ENCODE measurements around the gene HOXC9. TPM values are rescaled to one million over a fixed set of nuclear protein-coding genes. Genes with fewer than 3 reads are reported as not detected.

Gene HOXC9
- polyA plus RNA-seq, 1 of the 3 experiments (the other 2 are of a cell fraction) = 1.9 TPM

DNA sequence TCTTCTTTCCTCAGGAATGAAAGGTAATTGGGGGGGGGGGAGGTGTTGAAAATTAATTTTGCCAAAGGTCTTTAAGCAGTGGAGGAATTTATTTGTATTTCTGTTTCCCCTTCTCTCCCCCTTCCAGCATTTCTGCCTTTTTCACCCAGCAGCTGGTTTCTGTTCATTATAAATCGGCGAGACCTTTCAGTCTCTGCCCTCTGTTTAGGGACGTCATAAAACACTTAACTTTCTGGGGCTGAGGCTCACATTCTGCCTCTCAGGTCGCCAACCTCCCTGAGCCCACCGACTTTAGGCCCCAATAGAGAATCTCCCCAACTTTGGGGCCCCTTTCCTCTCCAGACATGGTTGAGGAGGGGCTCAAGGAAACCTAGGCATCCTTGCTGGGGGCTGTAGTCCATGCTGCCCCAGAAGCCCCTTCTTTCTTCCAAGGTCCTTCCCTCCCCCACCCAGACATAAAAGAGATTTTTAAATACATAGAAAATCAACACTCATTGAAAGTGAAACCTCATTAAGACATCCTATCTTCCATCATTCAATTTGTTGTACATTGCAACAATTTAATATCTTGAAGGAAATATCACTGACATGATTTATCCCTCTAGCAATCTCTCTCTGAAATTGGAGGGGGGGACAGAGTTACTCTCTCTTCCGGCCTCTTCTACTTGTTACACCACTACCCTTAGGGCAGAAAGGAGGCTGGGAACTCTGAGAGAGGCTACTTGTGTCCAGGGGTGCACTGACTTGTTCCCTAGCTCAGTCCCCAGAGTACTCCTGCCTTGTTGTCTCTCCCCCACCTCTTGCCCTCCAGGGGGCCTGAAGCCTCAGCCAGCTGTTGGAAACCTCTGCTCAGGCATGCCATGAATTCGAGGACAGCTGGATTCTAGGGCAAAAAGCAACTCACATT, 25.8 kb downstream of the HOXC9 start:
- TF ChIP-seq FOXJ3 (CRISPR knock-in tag; IDR thresholded peaks at IDR 0.05) = no peak
- no peak for TF ChIP-seq RXRA (IDR thresholded peaks at IDR 0.05; ENCODE audit: borderline replicate concordance, low read depth)
- TF ChIP-seq NFIC (IDR thresholded peaks at IDR 0.05; ENCODE audit: borderline replicate concordance) = no peak
- no peak for TF ChIP-seq JUND (IDR thresholded peaks at IDR 0.05)
- no peak for TF ChIP-seq EZH2phosphoT487 (IDR thresholded peaks at IDR 0.05; ENCODE audit: borderline replicate concordance, low read depth)
- TF ChIP-seq YY1 (IDR thresholded peaks at IDR 0.05; ENCODE audit: low read depth) = no peak
- no peak for TF ChIP-seq FOXM1 (IDR thresholded peaks at IDR 0.05; ENCODE audit: low read depth)
- TF ChIP-seq GATA2 (CRISPR knock-in tag; IDR thresholded peaks at IDR 0.05) = no peak
- no peak for TF ChIP-seq MEF2A (IDR thresholded peaks at IDR 0.05; ENCODE audit: borderline replicate concordance, low read depth)
- TF ChIP-seq NRF1 (IDR thresholded peaks at IDR 0.05; ENCODE audit: low read depth, low read length) = no peak
- no peak for TF ChIP-seq EP300 (IDR thresholded peaks at IDR 0.05; ENCODE audit: borderline replicate concordance in 1 of 2, low read depth in 1 of 2, low read length in 1 of 2)
- TF ChIP-seq TCF12 (IDR thresholded peaks at IDR 0.05) = no peak
- no peak for TF ChIP-seq ELF1 (IDR thresholded peaks at IDR 0.05)
- no peak for TF ChIP-seq SIN3A (IDR thresholded peaks at IDR 0.05; ENCODE audit: borderline replicate concordance, low read depth, low read length)
- Histone ChIP-seq H3K4me3 (ENCODE audit: low read depth in 2 of 2, low read length in 1 of 2) (no peak overlapping the region), H3K36me3 (replicated peaks in 1 of 2; ENCODE audit: control insufficient read depth in 1 of 2, insufficient read depth in 2 of 2, low read length in 1 of 2) (no peaks in the 10 kb centered on the region), H3K27ac (ENCODE audit: low read depth in 2 of 2, low read length in 1 of 2) (no peak overlapping the region; a peak in 1 of 4 replicates), H2AFZ (ENCODE audit: low read depth) (no peak overlapping the region), H3K9ac (no peak overlapping the region), H4K20me1 (ENCODE audit: insufficient read depth) (no peaks in the 10 kb centered on the region), H3K27me3 (ENCODE audit: insufficient read depth) (no peaks in the 10 kb centered on the region), H3K79me2 (ENCODE audit: insufficient read depth) (no peaks in the 10 kb centered on the region), H3K9me2 (no peaks in the 10 kb centered on the region), H3F3A (replicated peaks; ENCODE audit: insufficient read depth) (no peaks in the 10 kb centered on the region), H3K9me3 (no peaks in the 10 kb centered on the region), H3K4me1 (ENCODE audit: control insufficient read depth in 1 of 2, insufficient read depth in 2 of 2, low read depth in 1 of 2, low read length in 1 of 2) (peaks cover 0 to 34% of the 10 kb centered on the region in 2 experiments; a peak in 1 of 4 replicates), H3K4me2 (no peak overlapping the region)
- CTCF ChIA-PET = interaction anchor here (0.7 to 23.2 kb wide), 7 partner anchors 21 to 189 kb away, joined by 3 to 548 read pairs (median 56); partner anchors contain the start of genes HOXC10 and SMUG1
- DNase-seq = no peak
- POLR2A ChIA-PET = no interaction called here
- 78% methylated on average over 7 of the region's 7 CpGs for WGBS (ENCODE audit: low lambda C conversion rate)

DNA sequence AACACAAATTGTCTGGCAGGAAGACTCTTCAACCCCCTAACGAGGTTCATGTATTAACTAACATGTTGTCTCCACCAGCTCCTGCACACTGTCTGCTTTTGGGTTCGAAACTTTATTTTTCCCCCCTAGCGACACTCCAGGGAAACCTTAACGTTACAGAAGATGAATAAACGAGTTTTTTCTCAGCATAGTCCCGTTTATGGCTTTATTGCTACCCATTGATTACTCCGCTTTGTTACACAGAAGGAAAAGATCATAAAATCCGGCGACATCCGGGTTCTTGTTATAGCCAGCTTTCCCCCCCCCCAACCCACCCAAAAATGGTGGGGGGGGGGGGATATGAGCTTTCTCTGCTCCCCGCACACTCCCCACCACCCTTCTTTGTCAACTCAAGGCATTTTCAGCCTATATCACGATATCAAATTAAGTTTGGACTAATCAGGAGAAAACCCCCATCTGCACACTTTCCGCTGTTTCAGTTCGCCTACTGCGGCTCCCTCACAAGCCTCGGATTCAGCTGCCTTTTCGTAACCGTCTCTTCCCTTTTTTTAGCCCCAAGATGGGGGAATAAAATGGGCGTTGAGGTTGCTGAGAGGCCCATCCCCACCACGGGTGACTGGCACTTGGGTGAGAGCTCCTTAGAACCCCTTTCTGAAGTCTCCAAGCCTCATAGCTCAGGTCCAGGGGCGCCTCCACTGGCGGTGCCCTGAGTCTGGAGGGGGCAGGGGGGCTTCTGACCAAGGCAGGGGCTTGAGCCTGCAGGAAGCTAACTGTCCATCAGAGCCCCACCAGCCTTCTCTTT, 26.9 kb downstream of the HOXC9 start:
- no peak for DNase-seq
- WGBS (ENCODE audit: low lambda C conversion rate) = 92% methylated on average over 22 of the region's 22 CpGs
- H4K20me1 ChIP-seq (ENCODE audit: insufficient read depth) = no peaks in the 10 kb centered on the region
- no peaks in the 10 kb centered on the region for H3K36me3 ChIP-seq (replicated peaks in 1 of 2; ENCODE audit: control insufficient read depth in 1 of 2, insufficient read depth in 2 of 2, low read length in 1 of 2)
- no peak overlapping the region for H3K9ac ChIP-seq
- H3K4me1 ChIP-seq (ENCODE audit: control insufficient read depth in 1 of 2, insufficient read depth in 2 of 2, low read depth in 1 of 2, low read length in 1 of 2) = peaks cover 0 to 28% of the 10 kb centered on the region in 2 experiments; a peak in 1 of 4 replicates
- POLR2A ChIA-PET = interaction anchor here (0.7 kb wide), 1 partner anchor 108 kb away, joined by 3 read pairs; no protein-coding TSS in a partner anchor
- H3K4me3 ChIP-seq (ENCODE audit: low read depth in 2 of 2, low read length in 1 of 2) = no peak overlapping the region
- no peak overlapping the region for H3K4me2 ChIP-seq
- no peaks in the 10 kb centered on the region for H3K79me2 ChIP-seq (ENCODE audit: insufficient read depth)
- H3F3A ChIP-seq (replicated peaks; ENCODE audit: insufficient read depth) = no peaks in the 10 kb centered on the region
- H3K27ac ChIP-seq (ENCODE audit: low read depth in 2 of 2, low read length in 1 of 2) = no peak overlapping the region
- CTCF ChIA-PET = interaction anchor here (0.7 to 23.2 kb wide), 5 partner anchors 20 to 188 kb away, joined by 3 to 548 read pairs (median 107); partner anchors contain the start of genes HOXC10, HOXC8 and SMUG1
- H2AFZ ChIP-seq (ENCODE audit: low read depth) = no peak overlapping the region
- H3K27me3 ChIP-seq (ENCODE audit: insufficient read depth) = no peaks in the 10 kb centered on the region
- H3K9me3 ChIP-seq = no peaks in the 10 kb centered on the region
- H3K9me2 ChIP-seq = no peaks in the 10 kb centered on the region
- TF ChIP-seq ZBTB33 (IDR thresholded peaks at IDR 0.05; ENCODE audit: borderline replicate concordance, low read depth) (no peak), CHD2 (IDR thresholded peaks at IDR 0.05; ENCODE audit: low read length, partially characterized antibody) (no peak), EZH2phosphoT487 (IDR thresholded peaks at IDR 0.05; ENCODE audit: borderline replicate concordance, low read depth) (no peak), MAX (IDR thresholded peaks at IDR 0.05; ENCODE audit: low read depth) (no peak), NRF1 (IDR thresholded peaks at IDR 0.05; ENCODE audit: low read depth, low read length) (no peak), TCF12 (IDR thresholded peaks at IDR 0.05) (no peak), SIN3A (IDR thresholded peaks at IDR 0.05; ENCODE audit: borderline replicate concordance, low read depth, low read length) (no peak)
- TF ChIP-seq, protein P1, sequence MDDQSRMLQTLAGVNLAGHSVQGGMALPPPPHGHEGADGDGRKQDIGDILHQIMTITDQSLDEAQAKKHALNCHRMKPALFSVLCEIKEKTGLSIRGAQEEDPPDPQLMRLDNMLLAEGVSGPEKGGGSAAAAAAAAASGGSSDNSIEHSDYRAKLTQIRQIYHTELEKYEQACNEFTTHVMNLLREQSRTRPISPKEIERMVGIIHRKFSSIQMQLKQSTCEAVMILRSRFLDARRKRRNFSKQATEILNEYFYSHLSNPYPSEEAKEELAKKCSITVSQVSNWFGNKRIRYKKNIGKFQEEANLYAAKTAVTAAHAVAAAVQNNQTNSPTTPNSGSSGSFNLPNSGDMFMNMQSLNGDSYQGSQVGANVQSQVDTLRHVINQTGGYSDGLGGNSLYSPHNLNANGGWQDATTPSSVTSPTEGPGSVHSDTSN (IDR thresholded peaks at IDR 0.05) = no peak

All from SK-N-SH (cell line).